ENCODE data around the gene TMEM178B. TPM values are rescaled to one million over a fixed set of nuclear protein-coding genes. Genes with fewer than 3 reads are reported as not detected.

TMEM178B gene
- total and polyA plus RNA-seq, 12 donors = 1.2 to 54.6 (median 25.7) TPM

GRCh38 chr7:141406347-141406746, 332.5 kb downstream of the TMEM178B start:
- peaks cover 0 to 27% (median 14%) of the 10 kb centered on the region in 9 donors for H3K4me1 ChIP-seq
- no peak for TF ChIP-seq CTCF (IDR thresholded peaks at IDR 0.05)
- no peaks in the 10 kb centered on the region for H3K27me3 ChIP-seq
- intact Hi-C loops (cut with DNase I) = no loop called here
- H3K36me3 ChIP-seq = no peaks in the 10 kb centered on the region
- ATAC-seq = no peak
- H3K4me3 ChIP-seq = no peak overlapping the region
- no peak for DNase-seq
- H3K9me3 ChIP-seq = no peaks in the 10 kb centered on the region
- H3K27ac ChIP-seq = no peak overlapping the region

GRCh38 chr7:141407893-141408292, 334.0 kb downstream of the TMEM178B start:
- H3K27ac ChIP-seq = no peak overlapping the region
- H3K9me3 ChIP-seq = no peaks in the 10 kb centered on the region
- intact Hi-C loops (cut with DNase I) = no loop called here
- ATAC-seq (no peak), DNase-seq (no peak)
- 80 to 89% methylated on average over 3 of the region's 3 CpGs for WGBS, 2 donors
- no peaks in the 10 kb centered on the region for H3K36me3 ChIP-seq
- H3K4me1 ChIP-seq = peaks cover 0 to 14% (median 4%) of the 10 kb centered on the region in 9 donors
- no peak overlapping the region for H3K4me3 ChIP-seq
- no peak for TF ChIP-seq CTCF (IDR thresholded peaks at IDR 0.05)
- H3K27me3 ChIP-seq = peaks cover 0 to 3% (median 0%) of the 10 kb centered on the region in 7 donors

GRCh38 chr7:141408440-141408839, 334.6 kb downstream of the TMEM178B start:
- DNase-seq = no peak
- TF ChIP-seq CTCF (IDR thresholded peaks at IDR 0.05) = no peak
- no peak for ATAC-seq
- Histone ChIP-seq H3K27ac (no peak overlapping the region), H3K9me3 (no peaks in the 10 kb centered on the region), H3K36me3 (no peaks in the 10 kb centered on the region), H3K27me3 (peaks cover 0 to 3% (median 0%) of the 10 kb centered on the region in 7 donors), H3K4me3 (no peak overlapping the region), H3K4me1 (peaks cover 0 to 10% (median 0%) of the 10 kb centered on the region in 9 donors)
- intact Hi-C loops (cut with DNase I) = no loop called here
- 47 to 48% methylated on average over 3 of the region's 3 CpGs for WGBS, 2 donors

GRCh38 chr7:141409219-141409618, 335.4 kb downstream of the TMEM178B start:
- Histone ChIP-seq H3K27ac (no peak overlapping the region), H3K4me1 (peaks cover 0 to 10% (median 0%) of the 10 kb centered on the region in 9 donors), H3K4me3 (no peak overlapping the region), H3K9me3 (no peaks in the 10 kb centered on the region), H3K27me3 (peaks cover 0 to 3% (median 0%) of the 10 kb centered on the region in 7 donors), H3K36me3 (no peaks in the 10 kb centered on the region)
- TF ChIP-seq CTCF (IDR thresholded peaks at IDR 0.05) = no peak
- no peak for ATAC-seq
- DNase-seq = no peak
- intact Hi-C loops (cut with DNase I) = no loop called here
- 75 to 80% methylated on average over 1 of the region's 1 CpG for WGBS, 2 donors
